ENCODE measurements around the gene INCA1.
A peak's percentile ranks its signal among the peaks of the same experiment; 100 is the strongest.

Gene INCA1

DNA sequence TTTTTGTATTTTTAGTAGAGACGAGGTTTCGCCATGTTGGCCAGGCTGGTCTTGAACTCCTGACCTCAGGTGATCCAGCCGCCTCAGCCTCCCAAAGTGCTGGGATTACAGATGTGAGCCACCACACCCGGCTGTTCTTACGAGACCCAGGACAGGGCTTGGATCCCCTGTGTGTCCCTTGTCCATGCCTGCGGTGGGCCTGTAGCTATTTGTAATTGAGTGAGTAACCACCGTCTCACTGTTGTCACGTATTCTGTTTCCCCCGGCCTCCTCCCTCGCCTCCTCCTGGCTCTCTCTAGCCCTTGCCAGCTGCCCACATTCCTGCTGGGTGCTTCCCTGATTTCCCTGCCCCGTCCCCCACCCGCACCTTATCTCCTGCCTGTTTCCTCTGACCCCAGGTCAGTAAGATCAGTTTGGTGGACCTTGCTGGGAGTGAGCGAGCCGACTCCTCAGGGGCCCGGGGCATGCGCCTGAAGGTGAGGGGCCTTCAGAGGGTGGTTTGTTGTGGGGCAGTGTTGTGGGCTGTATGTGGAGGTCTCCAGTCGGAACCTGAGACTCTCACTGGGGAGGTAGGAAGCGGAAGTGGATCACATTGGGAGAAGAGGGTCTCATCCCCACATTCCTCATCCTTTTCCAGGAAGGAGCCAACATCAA lies 6.0 kb upstream of the INCA1 start:
- no peak for DNase-seq (ENCODE audit: low read depth)

DNA sequence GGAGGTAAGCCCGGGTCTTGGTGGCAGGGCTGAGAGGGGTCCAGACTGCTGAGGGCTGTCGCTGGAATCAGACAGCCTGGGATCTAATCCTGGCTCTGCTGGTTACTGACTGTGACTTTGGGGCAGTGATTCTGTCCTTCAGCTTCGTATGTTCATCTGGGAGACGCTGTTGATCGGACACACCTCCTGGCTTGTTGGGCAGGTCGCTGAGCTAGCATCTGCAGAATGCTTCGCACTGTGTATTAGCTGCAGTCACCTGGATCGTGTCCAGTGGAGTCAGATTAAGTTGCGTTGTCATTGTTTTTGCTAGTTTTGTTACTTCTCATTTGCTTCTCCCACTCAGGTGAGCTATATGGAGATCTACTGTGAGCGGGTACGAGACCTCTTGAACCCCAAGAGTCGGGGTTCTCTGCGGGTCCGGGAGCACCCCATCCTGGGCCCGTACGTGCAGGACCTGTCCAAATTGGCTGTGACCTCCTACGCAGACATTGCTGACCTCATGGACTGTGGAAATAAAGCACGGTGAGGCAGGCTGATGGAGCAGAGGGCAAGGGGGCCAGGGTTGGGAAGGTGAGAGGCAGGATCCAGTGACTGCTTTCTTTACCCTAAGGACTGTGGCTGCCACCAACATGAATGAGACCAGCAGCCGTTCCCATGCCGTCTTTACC lies 4.9 kb upstream of the INCA1 start:
- DNase-seq (ENCODE audit: low read depth) = no peak

DNA sequence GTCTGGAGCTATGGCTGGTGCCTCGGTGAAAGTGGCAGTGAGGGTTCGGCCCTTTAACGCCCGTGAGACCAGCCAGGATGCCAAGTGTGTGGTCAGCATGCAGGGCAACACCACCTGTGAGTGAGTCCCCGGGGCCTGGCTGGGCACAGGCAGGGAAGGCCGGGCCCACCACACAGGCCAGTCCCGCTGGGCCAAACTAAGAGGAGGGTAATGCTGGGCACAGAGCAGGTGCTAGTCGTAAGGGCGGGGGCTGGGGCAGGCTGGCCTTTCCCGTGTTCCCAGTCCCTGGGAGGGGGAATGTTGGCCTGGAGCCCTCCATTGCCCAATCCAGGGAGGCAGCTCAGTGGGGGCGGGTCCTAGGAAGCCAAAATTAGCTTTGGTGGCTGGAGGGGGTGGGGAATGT lies 2.9 kb upstream of the INCA1 start:
- DNase-seq (ENCODE audit: low read depth) = no peak

DNA sequence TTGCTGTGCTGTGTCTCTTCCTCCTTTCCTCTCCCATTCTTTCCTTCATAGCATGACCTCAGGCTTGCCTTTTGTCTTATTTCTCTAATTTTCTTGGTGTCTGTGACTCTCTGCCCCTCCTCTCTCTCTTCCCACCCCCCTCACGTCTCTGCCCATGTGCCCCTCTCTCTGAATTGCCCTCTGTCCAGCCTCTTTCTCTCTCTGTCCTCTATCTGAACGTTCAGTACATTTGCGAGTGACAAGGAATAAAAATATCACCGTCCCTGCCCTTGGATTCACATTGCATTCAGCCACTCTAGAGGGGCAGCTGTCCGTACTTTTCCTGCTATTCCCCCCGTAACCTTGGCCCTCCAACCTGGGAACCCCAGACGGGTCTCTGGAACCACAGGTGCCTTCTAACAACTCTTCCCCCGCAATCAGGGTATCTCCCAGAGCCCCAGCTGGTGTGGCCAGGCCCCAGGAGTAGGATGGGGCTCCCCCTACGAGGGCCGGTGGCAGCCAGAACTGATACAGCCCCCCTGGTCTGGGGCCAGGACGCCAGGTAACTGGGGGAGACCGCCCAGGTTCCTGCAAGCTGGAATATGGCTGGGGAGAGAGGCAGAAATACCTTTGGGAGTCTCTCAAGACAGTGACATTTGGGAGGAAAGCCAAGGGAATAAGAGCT lies 2.2 kb upstream of the INCA1 start:
- no peak for DNase-seq (ENCODE audit: low read depth)

DNA sequence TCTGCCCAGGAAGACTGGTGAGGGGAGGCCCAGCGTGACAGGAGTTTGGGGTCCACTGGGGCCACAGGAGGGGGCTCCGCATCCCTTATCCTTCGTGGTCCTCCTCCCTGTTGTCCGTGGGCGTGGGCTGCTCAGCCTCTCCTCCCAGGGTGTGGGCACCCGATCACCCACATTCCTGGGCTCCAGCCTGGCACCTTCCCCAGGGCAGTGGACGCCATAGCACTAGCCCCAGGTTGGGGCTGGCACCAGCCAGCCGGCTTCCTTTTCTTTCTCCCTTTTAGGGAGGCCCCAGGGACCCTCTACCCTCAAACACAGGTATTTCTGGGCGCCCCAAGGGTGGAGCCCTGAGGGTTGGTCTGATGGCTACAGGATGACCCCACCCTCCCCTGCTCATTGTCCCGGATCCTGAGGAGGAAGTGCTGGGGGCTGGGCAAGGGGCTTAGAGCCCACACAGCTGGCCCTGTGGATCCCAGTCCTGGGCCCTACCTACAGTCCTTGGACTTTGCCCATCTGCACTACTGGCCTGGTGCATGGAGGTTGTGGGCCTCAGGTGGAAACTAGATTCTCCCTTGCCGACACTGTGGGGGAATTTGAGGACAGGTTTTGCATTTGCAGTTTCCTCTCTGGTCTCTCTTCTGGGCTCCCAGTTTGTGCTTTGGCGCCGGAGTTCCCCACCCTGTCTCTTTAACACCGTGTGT lies 1.6 kb upstream of the INCA1 start:
- DNase-seq (ENCODE audit: low read depth) = no peak

DNA sequence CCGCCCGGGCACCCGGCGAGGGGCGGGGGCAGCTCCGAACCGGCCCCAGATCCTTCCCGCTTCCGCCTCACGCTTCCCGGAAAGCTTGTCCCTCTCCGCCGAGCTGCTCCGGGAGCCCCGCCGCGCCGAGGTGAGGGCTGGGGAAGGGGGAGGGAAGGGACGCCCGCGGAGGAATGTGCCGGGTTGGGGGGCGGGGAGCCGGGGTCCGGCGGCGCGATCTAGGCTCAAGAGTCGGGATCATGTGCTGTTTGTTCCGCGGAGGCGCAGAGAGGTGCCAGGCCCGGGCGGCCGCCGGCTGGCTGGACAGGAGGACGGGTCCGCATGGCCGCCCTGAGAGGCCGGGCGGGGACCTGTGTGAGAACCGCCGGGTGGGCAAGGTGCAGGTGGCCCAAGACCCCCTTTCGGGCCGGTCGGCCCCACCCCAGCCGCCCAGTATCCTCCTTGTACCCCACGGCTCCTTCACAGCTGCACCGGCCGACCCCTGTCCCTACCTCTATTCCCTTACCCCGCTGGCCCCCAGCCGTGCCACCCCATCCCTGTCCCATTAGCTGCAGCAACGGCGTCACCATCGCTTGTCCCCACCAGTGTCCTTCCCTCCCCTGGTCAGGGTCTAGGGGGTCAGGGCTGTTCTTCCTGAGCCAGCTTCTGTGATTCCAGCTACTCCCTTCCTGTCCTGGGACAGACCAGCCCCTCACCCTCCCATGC lies 857 bp upstream of the INCA1 start:
- no peak for DNase-seq (ENCODE audit: low read depth)

DNA sequence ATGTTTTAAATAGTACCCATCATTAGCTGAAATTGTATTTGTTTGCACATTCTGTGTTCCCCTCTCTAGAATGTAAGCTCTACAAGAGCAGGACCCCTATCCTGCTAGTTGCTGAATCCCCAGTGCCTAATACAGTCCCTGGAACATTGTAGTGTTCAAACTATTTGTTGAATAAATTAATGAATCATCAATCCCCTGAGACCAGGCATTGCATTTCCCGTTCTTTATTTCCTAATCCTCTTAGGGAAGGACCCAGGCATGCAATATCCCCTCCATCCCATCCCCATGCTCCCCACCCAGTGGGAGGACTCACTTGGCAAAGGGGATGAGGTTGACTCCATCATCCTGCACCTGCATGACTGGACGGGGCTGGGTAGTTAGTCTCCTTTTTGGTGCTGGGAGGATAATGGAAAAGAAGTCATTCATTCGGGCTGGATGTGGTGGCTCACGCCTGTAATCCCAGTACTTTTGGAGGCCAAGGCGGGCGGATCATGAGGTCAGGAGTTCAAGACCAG lies 3.2 kb downstream of the INCA1 start:
- no peak for DNase-seq (ENCODE audit: low read depth)

DNA sequence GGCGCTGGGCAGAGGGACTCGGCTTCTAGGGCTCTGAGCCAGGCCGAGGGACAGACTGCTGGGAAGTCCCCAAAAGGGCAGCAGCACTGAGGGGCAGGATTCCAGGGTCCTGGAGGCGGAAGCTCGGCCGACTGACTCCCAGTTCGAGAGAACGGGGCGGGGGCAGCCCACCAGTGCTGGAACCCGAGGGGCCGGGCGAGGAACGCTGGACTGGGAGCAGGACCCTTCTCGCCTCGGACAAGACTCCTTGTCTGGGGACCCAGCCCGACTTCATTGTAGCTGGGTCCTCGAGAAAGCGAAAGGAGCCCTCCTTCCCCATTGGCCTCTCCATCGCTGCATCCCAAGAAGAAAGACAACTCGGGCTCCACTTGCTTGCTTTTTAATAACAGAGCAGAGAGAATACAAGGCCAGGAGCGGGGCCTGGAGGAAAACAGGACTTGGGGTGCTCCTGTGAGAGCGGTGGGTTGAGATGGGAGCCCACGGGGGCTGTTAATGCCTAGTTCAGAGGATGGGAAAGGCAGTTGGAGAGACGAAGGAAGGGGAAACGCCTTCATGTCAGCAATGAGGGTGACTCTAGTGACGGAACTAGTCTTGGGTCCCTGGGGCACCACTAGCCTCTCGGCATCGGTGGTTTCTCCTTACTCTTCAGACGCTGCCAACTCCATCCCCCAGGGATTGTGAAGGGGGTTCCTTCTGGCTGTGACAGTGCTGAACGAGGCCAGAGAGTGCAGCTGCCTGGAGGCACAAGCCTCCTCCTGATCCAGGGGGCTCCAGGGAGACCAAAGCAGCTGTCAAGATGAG lies 9.4 kb downstream of the INCA1 start:
- no peak for DNase-seq (ENCODE audit: low read depth)

DNA sequence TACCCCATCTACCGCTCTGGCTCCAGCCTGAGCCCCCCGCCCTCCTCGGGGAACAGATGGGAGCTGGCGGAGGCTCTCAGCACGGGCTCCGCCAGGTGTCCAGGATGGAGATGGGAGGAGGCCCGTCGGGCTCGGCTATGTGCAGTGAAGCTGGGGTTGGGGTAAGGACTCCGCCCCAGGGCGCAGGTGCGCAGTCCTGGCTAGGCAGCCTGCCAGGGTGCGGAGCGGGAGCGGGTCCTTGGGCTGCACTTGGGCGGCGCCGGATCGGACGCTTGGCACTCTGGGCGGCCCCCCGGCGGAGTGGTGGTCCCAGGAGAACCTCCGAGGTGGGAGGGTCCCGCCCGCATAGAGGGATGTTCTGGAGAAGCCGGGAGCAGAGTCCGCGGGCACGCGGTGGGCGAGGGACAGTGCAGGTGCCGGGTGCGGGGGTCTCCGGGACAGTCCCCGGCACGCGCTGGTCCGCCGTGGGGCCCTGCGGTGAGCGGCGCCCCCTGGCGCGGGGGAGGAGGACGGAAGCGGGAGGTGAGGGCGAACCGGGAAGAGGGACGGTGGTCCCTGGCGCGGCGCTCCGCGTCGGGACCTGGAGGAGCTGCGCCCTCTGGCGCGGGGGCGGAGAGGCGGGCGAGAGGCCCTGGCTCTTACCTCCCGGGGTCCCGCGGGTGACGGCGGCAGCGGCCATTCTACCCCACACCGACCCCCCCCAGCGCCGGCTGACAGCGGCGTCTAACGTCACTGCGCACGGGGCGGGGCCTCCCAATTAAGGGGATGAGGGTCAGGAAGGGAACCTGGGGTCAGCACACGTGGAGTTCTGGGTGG lies 10.2 kb downstream of the INCA1 start, which contains the start of gene CAMTA2:
CAMTA2 (minus strand) TSS at position 725 of the 816 bp plus-strand sequence. CDS start 1,453 bp downstream, outside the sequence.
- peak; percentile 88 for DNase-seq (ENCODE audit: low read depth)

DNA sequence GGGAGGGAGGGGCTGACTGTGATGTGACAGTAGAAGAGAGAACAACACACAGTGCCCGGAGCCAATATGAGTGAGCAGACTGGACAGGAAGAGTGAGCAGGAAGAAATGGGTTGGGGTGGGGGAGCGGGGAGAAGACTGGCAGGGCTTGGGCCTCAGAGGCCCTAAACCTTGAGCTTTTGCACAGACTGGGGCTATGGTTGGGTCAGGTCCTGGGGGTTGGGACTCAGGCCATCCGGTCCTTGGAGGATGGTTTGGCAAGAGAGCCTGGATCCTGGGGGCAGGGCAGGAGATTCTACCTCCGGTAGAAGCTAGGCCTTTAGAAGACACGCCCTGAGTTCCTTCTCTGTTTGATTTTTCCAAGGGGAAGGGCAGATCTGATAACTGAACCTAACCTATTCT lies 10.9 kb downstream of the INCA1 start:
- no peak for DNase-seq (ENCODE audit: low read depth)

DNA sequence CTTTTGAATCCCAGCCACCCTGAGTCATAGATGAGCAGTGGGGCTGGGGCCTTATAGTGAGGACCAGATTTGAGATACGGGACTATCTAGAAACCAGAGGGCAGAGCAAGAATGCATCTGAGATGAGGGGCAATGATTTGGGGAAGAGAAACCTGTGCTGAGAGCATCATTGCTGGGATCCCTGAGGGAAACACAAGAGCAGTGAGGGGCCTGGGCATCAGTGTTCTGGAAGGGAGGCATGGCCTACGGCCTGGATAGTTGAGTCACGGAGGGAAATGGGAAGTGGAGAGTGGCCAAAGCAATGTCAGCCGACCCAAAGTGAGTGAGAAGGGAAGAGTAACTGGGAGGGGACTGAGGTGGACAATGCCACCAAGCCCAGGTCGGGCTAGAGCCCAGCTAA lies 15.0 kb downstream of the INCA1 start:
- no peak for DNase-seq (ENCODE audit: low read depth)

DNA sequence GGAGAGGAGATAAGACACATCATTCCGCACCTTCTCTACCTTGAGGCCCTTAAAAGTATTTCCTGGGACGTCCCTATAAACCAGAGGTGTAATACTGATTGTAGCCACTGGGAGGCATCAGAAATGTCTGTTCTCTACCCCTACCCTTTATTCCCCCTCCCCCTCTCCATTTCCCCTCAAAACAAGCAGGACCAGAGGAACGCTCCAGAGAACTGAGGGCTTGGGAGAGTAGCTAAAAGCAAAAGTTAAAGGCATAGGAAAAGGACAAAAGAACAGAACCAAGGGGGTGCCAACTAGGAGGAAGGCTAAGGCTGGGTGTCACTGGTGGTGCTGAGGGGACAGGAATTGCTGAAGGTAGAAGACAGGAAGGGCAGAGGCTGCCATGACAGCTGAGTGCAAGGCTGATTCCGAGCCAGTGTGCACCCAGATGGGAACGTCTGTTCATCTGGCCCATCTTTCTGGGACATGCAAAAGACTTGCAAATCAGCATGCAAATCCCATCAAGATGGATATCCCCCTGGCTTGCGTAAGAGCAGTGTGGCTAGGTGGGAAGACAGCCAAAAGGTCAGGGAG lies 16.6 kb downstream of the INCA1 start:
- DNase-seq (ENCODE audit: low read depth) = no peak

DNA sequence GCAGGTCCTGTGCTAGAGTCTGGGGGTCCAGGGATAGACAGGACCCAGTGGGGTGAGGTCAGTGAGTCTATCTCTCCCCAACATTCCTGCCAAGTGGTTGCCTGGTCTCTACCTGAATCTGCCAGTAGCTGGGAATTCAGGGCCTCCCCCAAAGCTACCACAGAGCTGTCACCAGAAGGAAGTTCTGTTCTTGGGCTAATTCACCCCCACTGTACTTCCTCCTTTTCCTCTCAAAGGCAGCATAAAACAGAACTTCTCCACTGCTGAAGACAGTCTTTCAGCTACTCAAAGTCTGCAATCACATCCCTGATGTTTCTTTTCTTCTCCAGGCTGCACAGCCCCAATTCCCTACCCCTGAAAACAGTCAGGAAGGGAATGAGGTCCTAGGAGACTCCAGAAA lies 18.6 kb downstream of the INCA1 start:
- DNase-seq (ENCODE audit: low read depth) = no peak

DNA sequence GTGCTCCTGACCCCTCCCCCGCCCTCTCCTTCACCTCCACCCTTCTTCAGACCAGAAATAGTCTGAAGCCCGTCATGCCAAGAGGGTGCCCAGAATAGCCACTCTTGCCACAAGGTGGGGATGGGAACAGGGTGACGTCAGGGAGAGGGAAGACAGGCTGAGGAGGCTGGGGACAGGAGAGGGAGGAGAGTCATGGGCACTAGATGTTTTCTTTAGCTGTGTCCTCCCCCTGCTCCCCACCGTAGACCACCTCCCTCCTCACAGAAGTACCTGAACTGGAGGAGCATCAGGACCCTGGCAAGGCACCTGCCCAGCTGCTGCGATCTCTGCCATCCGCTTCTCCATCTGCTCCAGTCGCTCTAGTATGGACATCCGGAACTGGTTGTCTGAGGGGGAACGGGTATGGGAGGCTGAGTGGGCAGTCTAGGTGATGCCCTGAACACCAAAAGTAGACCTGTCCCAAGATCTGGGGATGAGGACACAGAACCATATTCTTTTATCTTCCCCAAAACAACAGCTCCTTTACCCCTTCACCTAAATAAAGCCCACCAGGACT lies 23.1 kb downstream of the INCA1 start:
- no peak for DNase-seq (ENCODE audit: low read depth)

DNA sequence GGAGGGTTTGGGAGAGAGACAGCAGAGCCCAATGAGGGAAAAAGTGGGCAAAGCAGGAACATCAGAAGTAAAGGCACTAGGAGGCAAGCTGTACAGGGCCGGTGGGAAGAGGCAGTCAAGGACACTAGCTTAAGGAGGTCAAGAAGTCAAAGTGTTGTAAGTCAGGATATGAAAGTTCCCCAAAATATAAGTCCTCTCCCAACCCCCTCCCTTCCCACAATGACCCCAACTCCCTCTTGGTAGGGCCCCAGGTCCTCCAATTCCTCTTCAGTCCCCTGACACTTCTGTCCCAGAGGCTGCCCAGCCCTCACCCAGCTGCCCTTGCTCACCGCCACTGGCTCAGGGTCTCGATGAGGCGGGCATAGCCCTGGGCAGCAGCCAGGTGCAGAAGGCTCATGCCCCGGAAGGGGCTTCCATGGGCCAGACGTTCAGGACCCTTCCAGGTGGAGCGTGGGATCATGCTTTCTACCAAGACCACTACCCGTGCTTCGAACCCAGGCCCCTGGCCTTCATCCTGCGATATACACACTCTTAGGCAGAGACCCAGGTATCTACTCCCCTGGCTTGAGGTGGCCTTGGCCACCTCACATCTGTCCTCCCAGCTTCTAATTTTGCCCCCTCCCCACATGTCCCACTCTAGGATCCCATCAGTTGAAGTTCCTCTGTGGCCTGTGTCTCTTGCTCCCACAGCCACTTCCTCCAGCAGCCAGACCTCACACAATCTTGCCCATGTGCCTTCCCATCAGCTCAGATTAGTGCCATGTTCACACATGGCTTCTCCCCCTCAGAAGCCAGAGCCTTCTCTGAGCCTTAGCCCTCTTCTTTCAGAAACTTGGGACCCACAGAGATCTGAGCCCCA lies 23.8 kb downstream of the INCA1 start:
- no peak for DNase-seq (ENCODE audit: low read depth)

DNA sequence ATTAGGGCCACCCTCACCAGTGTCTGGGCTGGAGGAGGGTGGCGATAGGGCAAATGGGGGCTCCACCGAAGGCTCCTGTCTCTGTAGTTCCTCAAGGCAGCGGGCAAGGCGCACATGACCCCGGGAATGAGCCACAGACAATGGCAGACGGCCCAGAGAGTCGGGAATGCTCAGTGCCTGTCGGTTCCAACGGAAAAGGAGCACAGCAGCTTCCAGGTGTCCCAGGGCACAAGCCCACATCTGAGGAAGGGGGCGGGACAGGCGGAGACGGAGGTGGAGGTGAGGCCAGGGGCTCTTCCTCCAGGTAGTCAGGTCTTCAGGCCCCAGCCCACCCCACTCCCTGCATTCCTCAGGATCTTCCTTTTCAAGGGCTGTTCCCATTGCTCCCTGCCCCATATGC lies 24.6 kb downstream of the INCA1 start:
- no peak for DNase-seq (ENCODE audit: low read depth)

DNA sequence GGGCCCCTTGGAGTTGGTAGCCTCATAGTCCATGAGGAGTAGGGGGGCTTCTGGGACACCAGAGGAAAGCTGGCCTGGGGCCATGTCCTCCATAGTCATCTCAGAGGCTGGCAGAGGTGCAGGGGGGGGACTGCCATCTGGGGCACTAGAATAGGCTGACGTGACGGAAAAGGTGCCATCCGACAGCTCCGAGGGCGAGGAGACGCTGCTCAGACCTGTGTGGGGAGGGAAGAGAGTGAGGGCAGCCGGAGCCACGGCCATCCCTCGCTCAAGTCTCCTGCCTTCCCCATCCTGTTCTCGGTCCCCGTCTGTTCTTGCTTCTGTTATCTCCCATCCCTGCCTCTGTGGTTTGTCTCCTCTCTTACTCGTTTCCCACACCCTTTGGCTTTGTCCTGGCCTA lies 25.0 kb downstream of the INCA1 start:
- DNase-seq (ENCODE audit: low read depth) = no peak

DNA sequence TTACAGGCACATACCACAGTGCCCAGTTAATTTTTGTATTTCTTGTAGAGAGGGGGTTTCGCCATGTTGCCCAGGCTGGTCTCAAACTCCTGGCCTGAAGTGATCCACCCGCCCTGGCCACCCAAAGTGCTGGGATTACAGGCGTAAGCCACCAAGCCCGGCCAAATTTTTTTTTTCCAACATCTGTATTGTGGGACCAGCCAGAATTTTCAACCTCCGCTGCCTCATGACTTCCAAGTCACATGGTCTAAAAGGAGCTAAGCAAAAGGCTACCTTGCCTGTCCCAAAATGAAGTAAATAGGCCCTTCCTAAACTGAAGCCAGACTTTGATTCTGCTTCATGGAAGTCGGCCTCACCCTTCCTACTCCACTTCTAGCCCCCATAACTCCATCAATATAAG lies 25.5 kb downstream of the INCA1 start:
- DNase-seq (ENCODE audit: low read depth) = no peak

DNA sequence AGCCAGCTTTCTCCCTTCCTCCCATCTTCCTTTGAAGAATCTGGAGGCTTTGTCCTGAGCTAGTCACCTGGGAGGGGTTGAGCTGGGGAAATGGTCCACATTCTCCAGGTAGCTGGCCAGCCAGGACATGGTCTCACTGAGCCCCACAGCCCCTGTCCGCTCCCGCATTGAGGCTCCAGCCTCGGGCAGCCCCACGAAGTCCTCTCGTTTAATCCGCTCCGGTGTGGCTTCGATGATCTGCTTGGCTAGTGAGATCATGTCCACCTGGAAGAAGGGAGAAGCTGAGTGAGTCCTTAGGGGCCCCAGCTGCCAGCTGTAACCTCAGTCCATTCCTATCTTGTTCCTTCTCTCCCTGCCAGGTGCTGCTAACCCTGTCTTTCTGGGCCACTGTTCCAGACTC lies 27.0 kb downstream of the INCA1 start:
- DNase-seq (ENCODE audit: low read depth) = no peak

All from T-helper 22 cell (primary cell).